Prostate gland (tissue), 2 donors: ENCODE data around the gene ZNF491.

Experiments
- CTCF ChIP-seq, 4 experiments: fragments of 200-600 bp in 2 of 4; fragments of 450-650 bp in 2 of 4; sonication (generic) in 2 of 4; IDR thresholded peaks; 1 replicate in 3 of 4; 2 replicates in 1 of 4; pipeline ENCODE4 v1.5.1; 2016 to 2019; ENCODE audit warnings: antibody characterized with exemption in 4 of 4, mild to moderate bottlenecking in 2 of 4, moderate library complexity in 2 of 4
- POLR2A ChIP-seq: fragments of 450-650 bp; IDR thresholded peaks from one replicate; pipeline ENCODE4 v1.6.1; 2016; ENCODE audit warnings: antibody characterized with exemption, mild to moderate bottlenecking

DNA sequence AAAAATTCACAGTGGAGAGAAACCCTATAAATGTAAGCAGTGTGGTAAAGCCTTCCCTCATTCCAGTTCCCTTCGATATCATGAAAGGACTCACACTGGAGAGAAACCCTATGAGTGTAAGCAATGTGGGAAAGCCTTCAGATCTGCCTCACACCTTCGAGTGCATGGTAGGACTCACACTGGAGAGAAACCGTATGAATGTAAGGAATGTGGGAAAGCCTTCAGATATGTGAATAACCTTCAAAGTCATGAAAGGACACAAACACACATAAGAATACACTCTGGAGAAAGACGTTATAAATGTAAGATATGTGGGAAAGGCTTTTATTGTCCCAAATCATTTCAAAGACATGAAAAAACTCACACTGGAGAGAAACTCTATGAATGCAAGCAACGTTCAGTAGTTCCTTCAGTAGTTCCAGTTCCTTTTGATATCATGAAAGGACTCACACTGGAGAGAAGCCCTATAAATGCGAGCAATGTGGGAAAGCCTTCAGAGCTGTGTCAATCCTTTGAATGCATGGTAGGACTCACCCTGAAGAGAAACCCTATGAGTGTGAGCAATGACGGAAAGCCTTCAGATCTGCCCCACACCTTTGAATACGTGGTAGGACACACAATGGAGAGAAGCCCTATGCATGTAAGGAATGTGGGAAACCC, 34.1 kb downstream of the ZNF491 start:
- no peak for TF ChIP-seq CTCF (IDR thresholded peaks at IDR 0.05)
- TF ChIP-seq POLR2A, result no peak
